NOMO-1 treated with dmso at 0.1 percent for 144 hours (cell line): ENCODE measurements around the gene TDRD10.

ENCODE experiments used
- DNase-seq: peaks from one replicate; lab custom pipeline; 2025; ENCODE audit not compliant: unreplicated experiment; lab: John Stamatoyannopoulos, UW

Gene TDRD10

DNA sequence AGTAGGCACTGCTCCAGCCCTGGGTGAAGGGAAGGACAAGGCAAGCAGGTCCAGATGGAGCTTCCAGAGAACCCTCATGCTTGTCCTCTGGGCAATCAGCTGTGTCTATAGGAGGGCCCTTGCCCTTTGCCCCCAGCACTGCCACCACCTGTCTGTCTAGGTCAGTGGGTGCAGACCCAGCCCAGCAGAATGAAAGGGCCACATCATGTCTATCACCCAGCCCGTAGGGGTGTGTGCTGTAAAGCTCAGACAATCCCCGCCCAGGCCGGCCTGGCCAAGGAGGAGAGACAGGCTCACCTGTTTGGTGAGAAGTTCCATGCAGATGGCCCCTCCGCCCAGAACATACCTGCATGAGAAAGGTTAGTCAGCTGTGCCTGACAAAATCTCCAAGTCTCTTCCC lies 49.5 kb downstream of the TDRD10 start:
- DNase-seq = no peak

GRCh38 chr1:154552036-154552435 lies 50.0 kb downstream of the TDRD10 start:
- DNase-seq = no peak

DNA sequence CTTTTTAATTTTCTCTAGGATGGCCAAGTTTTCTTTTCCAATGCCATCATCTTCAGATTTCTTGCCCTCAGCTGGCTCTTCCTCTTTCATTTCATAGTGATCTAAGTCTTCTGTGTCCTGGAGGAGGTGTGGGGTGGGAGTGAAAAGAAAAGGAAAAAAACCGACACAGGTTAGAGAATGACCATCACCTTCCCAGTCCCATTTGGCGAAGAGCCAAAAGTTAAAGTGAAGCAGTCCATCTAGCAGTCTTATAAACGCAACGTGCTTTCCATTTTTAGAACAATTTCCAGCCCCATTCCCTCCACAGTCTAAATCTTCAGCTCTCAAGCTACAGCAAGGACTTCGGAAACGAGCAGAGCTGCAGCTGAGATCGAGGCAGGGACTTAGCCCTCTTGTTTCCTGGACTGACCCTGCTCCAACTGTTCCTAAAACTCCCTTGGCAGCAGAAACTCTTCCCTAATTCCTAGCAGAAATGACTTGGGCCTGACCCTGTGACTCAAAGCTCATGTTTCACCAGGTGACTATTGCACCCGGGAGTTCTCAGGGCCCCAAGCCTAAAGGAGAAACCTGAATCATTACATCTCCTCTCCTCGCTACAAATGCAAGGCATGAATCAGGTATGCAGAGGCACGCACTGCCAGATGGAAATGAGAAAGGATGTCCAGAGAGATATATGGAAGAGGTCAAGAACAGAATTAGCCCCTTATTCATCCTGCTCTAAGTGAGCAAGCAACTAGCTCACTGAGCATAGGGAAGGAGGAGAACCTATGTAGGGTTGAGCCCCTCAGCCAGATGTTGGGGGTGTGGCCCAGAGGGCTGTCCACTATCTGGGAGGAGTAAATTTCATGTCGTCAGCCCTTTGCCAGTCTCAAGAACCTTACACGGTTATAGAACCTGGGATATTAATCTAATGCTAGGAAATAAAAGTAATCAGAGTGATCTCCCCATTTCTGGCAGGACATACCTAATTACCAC lies 51.3 kb downstream of the TDRD10 start:
- no peak for DNase-seq

GRCh38 chr1:154556422-154556821 lies 54.4 kb downstream of the TDRD10 start:
- DNase-seq = no peak

- DNase-seq = no peak
Observed at GRCh38 chr1:154557248-154557938, 55.4 kb downstream of the TDRD10 start.

DNA sequence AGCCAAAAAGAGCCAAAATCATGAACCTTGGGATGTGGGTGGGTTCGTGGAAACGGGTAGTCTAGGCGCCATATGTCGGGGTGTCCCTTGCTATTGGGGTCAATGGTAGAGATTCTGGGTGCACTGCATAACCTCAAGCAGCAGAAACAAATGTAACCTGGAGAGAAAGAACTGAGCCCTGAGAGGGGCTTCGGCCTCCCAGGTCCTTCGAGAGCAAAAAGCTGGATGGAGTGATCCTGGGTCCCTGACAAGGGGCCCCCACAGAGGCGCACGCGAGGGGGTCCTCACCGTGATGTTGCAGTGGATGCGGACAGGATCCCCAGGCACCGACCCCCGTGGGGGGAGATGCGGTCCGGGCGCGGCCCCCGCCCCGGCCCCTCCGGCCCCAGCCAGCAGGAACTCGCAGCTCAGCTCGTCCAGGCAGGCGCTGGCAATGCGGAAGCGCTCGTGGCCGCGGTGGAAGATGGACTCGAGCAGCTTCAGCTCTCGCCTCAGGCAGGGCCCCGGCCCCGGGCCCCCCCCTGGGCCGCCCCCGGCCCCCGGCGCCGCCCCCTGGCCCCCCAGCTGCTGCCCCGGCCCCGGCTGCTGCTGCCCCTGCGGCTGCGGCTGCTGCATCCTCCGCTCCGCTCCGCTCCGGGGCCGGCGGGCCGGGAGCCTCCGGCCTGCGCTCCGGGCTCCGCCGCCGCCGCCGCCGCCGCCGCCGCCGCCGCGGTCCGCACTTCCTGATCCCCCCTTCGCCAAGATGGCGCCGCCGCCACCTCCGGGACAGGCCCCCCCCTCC lies 56.1 kb downstream of the TDRD10 start, which contains the start of gene UBE2Q1:
UBE2Q1 (minus strand) TSS at position 724 of the 781 bp plus-strand sequence; CDS start at position 615, 109 bp downstream.
- DNase-seq = no peak

DNA sequence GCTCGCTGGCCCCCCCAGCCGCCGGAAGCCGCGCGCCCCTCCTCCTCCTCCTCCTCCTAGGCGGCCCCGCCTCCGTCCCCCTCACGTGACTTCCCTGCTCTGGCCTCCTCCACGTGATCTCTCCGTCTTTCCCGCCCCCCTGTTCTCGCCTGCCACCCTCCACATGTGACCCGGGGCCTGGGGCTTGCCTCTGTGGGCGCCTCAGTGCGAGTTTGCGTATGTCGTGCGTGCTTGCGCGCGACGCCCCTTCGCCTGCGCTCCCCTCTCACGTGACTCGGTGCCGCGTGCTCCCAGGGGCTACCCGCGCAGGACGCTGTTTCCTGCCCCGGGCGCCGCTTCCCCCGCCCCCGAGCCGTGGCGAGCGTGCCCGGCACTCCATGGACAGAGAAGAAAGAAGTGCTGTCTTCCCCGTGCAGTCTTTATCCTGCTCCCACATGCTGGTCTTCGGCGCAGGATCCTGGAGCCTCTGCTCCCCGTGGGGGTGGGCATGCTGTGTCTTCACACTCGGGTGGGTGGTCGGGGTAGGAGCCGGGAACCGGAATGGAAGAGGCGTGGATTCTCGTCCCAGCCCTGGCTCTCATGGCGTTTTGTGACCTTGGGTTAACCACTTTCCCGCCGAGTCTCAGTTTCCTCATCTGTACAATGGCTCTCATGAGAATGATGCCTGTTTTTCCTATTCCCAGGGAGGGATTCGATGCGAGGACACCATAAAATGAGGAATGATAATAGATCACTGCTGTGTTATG lies 56.9 kb downstream of the TDRD10 start:
- peak; percentile 100 for DNase-seq

GRCh38 chr1:154559466-154560044 lies 57.5 kb downstream of the TDRD10 start:
- peak; percentile 67 for DNase-seq

- DNase-seq = no peak
Observed at GRCh38 chr1:154565876-154566275, 63.9 kb downstream of the TDRD10 start.

DNA sequence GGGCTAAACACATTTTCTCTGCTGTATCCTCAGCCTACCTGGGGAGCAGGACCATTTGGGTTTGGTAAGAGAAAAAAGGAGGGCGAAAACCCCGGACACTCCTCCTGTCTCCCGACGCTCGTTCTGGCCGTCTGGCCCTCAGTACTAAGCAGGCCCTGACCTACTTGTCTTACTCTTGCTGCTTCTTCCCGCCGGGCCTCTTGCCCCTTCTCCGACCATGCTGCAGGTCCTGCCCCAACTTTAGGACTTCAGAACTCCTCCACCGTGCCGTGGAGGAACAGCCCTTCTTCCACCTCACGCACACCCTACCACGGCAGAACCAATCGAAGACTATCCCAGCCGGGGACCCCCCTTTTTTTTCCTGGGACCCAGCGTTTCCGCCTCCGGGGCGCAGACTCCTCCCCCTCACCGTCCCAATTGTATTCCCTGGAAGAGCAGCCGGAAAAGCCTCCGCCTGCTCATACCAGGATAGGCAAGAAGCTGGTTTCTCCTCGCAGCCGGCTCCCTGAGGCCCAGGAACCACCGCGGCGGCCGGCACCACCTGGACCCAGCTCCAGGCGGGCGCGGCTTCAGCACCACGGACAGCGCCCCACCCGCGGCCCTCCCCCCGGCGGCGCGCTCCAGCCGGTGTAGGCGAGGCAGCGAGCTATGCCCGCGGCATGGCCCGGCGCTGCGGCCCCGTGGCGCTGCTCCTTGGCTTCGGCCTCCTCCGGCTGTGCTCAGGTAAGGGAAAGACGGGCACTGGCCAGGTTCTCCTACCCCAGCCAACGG lies 65.6 kb downstream of the TDRD10 start, which contains the start of gene CHRNB2:
CHRNB2 (plus strand) TSS at position 393 of the 771 bp plus-strand sequence; CDS start at position 660, 267 bp downstream.
- DNase-seq = no peak

DNA sequence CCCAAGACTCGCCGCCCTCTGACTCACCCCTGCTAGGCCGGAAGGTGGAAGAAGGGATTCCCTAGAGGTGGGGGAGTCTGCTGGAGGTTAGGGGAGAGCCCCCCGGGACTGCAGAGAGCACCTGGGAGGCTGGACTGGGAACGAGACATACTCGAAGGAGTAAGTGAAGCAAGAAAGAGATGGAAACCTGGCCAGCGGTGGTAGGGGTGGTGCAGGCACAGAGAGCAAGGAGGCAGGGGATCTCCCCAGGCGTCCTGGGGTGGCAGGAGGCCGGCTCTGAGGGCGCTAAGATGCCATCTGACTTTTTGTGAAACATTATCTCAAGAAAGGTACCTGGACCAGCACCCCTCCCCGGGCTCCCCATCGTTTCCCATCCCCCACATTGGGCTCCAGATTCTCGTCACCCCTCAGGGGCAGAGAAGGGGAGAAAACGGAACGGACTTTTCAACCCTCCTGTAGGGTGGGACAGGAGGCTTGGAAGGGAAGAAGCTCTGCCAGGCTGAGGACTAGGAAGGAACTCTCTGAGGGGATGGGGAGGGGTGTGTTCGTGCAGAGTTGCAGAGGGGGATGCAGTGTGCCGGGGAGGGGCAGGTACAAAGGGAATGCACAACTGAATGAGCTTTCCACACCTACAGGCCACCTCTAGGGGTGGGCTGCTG lies 66.3 kb downstream of the TDRD10 start:
- DNase-seq = no peak

DNA sequence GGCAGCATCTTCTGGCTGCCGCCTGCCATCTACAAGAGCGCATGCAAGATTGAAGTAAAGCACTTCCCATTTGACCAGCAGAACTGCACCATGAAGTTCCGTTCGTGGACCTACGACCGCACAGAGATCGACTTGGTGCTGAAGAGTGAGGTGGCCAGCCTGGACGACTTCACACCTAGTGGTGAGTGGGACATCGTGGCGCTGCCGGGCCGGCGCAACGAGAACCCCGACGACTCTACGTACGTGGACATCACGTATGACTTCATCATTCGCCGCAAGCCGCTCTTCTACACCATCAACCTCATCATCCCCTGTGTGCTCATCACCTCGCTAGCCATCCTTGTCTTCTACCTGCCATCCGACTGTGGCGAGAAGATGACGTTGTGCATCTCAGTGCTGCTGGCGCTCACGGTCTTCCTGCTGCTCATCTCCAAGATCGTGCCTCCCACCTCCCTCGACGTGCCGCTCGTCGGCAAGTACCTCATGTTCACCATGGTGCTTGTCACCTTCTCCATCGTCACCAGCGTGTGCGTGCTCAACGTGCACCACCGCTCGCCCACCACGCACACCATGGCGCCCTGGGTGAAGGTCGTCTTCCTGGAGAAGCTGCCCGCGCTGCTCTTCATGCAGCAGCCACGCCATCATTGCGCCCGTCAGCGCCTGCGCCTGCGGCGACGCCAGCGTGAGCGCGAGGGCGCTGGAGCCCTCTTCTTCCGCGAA lies 69.4 kb downstream of the TDRD10 start:
- DNase-seq = no peak

- DNase-seq = no peak
Observed at GRCh38 chr1:154571964-154572288, 69.9 kb downstream of the TDRD10 start.

DNA sequence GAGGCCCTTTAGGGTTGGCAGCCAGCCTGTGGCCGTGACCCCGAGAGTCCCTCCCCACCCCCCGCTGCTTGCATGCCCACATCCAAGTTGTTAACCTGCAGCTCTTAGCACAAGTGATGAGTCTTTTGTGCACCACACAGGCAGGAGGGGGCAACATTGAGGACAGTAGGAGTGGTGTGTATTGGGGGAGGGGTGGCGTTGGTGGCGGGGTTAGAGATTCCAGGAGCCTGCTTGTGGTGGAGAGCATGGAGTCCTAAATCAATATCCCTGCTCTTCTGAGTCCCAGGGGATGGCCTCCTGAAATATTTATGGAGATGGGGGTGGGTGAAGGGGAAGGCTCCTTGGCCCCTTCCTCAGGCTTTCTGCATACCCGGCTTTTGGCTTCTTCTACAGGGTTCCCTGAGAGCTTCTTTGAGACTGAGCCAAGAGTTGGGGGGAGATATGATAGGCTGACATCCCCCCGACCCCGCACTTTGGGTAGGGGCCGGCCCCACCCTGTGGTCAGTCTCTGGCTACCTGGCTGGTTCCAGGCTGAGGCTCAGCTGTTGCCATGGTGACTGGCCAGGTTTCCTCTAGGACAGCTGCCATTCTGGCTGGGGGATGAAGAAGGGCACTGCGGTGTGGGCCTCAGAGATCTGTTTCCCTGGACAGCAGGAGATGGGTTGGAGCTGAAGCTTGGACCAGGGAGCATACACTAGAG lies 70.6 kb downstream of the TDRD10 start:
- no peak for DNase-seq

- DNase-seq = no peak
Observed at GRCh38 chr1:154573168-154573510, 71.1 kb downstream of the TDRD10 start.

DNA sequence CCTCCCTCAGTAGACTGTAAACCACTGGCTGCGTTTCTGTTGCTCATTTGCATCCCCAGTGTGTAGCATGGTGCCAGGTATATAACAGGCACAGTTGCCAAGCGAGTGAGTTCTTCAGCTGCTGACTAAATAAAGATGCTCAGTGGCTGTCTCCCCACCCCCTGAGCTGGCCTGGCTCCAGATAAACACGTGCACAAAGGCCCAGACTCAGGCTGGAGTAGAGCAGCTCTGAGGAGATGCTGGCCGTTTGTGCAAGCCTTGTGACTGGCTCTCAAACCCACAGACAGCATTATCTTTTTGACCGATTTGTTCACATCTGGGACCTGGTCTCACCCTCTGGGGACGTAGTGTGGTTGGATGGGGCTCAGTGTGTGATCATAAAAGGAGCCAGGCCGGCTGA lies 72.7 kb downstream of the TDRD10 start:
- no peak for DNase-seq

DNA sequence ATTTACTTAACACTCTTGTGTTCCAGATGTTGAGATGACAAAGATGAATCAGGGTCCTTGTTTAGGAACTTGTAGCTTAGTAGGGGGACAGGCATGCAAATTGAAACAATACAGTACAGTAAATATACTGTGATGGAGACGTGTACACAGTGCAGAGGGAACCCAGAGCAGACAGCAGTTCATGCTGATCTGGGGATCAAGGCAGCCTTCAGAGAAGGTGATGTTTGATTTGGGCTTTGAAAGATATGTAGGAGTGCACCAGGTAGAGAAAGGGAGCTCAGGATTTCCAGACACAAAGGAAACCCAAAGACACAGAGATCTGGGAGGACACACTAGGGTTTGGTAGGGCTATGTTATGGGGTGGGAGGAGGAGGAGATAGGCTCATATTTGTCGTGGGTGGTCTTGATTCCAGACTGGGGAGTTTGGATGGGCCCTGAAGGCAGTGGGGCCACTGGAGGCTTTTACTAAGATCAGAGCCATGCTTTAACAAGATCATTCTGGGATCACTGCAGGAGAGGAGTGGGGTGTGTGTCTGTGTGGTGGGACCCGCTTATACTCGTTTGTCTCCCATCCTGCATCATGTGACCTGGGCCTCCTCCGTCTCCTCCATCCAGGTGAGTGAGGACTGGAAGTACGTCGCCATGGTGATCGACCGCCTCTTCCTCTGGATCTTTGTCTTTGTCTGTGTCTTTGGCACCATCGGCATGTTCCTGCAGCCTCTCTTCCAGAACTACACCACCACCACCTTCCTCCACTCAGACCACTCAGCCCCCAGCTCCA lies 73.3 kb downstream of the TDRD10 start:
- no peak for DNase-seq
